ENCODE data around the gene CACNA1C.

- no peak for TF ChIP-seq CTCF (IDR thresholded peaks at IDR 0.05; ENCODE audit: low read depth, low read length, poor library complexity, severe bottlenecking)
- no peak for TF ChIP-seq EZH2phosphoT487 (IDR thresholded peaks at IDR 0.05; ENCODE audit: borderline replicate concordance, low read length)
Measured at GRCh38 chr12:2583642-2584401, 531.0 kb downstream of the CACNA1C start.

Data from DOHH2 (cell line).